ENCODE results near the gene NTN3.

The NTN3 gene

DNA sequence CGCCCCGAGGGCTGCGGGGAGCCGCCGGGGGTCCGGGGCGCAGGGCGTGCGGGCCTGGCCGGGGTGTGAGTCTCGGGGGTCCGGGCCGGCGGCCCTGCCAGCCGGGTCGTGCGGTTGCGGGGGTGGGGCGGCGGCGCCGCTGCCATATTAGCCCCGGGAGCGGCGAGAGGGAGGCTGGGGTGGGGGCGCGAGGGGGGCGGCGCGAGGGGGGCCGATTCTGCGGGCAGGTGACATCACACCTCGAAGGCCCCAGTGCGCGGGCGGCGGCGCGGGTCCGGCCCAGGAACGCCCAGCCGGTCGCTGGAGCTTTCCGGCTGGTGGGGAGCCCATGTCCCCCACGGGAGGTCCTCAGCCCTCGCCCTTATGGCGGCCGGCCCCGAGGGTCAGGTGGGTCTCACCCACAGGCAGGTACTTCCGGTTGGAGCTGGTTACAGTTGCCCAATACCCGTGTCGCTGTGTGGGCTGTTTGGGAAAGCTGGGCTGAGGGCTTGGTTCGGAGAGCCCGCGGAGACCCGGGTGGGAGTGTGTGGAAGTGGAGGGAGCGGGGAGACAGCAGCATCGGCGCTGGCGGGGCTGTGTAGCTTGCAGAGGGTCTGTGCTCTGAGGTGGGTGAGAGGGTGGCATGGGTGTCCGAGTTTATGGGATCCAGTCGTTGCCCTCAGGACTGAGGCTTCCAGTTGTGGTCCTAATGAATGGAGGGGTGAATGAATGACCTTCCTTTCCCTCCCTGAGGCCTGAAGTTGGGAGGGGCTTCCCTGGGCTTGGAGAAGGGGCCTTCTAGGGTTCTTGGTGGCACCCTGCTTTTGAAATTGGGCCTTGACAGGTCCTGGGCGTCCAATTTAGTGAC is 43.5 kb downstream of the NTN3 start:
- peak; percentile 30 for DNase-seq (ENCODE audit: low spot score)

DNA sequence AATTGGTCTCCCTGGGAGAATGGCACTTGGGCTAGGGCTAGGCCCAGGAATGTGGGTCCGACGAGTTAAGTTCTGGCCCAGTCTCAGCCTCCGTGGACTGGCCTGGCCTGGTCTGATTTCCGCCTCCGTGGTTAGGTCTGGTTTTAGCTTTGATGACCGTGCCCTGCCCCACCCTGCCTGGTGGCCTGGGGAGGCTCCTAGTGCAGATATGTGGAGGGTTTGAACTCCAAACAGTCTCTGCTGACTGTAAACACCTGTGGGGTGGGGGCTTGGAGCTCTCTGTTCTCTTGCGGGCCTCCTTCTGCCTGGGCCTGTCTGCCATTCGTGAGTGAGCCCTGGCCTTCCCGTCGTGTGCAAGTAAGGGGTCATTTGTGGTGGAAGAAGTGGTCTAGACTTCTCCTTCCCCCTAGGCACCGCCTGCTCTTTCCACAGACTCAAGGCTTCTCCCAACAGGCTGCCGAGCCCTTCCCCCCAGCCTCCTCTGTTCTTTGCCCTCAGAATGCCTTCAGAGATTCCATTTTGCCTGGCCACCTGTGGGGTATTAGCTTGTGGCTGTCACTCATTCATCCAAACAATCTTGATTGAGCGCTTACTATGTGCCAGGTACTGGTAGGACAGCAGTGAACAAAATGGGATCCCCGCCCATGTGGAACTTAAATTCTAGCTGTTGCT is 44.2 kb downstream of the NTN3 start:
- no peak for DNase-seq (ENCODE audit: low spot score)

DNA sequence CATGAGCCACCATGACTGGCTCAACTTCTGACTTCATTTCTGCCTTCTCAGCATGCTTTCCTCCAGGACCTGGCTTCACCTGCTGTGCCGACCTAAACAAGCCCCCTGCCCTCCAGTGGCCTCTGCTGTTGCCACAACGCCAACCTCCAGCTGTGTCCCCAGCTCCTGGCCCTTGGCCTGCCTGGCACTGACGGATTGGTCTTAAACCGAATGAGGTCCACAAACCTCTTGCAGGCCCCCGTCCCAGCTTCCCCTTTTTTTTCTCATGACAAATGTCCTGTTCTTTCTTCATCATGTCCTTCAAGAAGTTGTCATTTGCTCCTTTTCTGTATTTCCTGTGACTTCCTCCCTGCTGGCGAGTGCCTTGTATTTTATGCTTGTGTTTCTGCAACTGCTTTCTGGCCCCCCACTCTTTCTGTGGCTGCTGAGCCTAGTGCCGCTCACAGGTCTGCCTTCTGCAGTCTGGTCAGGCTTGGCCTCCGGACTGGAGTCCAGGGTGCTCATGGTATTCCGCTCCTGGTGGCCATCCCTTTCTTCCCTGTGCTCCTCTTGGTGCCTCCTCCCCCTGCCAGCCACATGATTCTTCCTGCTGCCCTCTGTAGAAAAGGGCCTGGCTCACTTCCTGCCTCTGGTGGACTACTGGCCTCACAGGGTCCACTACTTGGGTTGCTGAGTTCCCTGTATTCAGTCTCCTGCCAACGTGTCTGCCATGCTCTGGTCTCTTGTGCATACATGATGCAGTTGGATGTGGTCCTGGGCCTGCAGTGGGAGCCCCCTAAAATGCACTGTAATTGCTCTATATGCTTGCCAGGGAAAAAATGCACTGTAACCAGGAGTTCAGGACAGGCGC is 45.5 kb downstream of the NTN3 start:
- no peak for DNase-seq (ENCODE audit: low spot score)

DNA sequence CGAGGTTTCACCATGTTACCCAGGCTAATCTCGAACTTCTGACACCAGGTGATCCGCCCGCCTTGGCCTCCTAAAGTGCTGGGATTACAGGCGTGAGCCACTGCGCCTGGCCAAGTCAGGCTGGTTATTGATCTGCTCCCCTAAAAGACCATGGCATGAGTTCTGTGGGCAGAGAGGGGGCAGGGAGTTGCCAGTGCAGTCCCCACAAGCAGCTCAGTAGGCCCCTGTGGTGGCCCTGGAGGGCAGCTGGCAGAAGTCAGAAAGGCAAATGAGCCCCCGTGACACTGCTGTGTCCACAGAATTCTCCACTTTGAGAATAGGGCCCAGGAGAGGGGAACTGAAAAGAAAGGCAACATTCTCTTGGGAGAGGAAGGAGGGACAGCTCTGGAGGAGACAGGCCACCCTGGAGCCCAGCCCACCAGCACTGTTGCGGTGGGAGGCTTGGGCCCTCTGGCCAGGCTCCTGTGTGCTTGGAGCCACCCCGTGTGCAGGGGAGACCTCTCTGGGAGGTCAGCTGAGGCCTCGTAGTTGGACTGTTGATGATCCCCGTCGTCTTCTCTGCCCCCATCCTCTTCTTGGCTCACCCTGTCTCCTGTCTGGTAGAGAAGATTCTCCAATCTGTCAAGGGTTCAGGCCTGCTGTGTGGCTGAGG is 47.0 kb downstream of the NTN3 start:
- no peak for DNase-seq (ENCODE audit: low spot score)

DNA sequence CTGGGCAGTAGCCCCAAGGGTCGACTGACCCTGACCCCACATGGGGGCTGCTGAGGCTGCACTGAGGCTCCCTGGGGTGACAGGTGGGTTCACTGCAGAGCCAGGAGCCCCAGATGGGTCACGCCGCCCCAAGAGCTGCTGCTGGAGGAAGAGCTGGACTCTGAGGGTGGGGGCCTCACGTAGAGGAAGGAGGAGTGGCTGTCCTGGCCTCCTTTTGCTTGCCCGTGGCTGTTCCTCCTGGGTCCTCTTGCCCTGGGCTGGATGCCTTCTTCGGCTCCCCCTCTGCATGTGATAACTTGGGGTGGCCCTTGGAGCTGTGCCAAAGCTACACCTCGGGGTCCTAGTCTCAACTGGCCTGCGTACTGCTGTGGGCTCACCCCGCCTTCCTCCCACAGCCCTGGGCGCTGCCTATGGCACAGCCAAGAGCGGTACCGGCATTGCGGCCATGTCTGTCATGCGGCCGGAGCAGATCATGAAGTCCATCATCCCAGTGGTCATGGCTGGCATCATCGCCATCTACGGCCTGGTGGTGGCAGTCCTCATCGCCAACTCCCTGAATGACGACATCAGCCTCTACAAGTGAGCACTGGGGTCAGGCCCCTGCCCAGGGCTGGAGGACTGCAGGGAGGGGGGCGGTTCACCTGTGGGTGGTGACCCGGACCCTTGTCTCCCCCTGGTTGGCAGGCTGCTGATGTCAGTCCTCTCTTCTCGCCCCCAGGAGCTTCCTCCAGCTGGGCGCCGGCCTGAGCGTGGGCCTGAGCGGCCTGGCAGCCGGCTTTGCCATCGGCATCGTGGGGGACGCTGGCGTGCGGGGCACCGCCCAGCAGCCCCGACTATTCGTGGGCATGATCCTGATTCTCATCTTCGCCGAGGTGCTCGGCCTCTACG is 48.0 kb downstream of the NTN3 start:
- DNase-seq (ENCODE audit: low spot score) = no peak

DNA sequence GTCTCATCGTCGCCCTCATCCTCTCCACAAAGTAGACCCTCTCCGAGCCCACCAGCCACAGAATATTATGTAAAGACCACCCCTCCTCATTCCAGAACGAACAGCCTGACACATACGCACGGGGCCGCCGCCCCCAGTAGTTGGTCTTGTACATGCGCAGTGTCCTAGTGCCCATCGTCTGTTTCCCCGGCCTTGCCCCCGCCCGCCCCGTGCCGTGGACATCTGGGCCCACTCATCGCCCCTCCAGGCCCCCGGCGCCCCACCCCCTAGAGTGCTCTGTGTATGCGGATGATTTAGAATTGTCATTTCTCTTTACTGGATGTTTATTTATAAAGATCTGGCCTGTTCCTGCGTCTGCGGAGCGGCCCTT is 48.6 kb downstream of the NTN3 start:
- DNase-seq (ENCODE audit: low spot score) = no peak

DNA sequence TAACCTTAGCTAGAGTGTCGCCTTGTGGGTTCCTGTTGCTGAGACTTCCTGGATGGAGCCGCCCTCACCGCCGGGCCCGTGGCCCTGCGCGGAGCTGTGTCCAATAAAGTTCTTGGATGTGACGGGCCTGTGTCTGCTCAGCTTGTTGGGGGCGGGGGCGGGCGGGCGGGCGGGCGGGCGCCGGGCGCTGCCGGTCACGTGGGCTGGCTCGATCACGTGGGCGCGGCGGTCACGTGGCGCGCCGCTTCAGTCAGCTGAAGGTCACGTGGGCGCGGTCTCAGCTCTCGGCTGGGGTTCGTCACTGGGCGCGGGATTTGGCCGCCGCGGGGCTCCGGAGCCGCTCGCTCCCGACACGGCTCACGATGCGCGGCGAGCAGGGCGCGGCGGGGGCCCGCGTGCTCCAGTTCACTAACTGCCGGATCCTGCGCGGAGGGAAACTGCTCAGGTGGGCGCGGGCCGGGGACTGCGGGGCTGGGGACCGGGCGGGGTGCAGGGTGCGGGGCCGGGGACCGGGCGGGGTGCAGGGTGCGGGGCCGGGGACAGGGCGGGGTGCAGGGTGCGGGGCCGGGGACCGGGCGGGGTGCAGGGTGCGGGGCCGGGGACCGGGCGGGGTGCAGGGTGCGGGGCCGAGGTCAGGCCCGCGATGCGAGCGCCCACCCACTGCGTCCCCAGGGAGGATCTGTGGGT is 49.1 kb downstream of the NTN3 start, which contains the start of gene AMDHD2:
TSS of gene AMDHD2 (plus strand) at position 275 of the 687 bp plus-strand sequence. CDS start at position 363, 88 bp downstream.
- DNase-seq (ENCODE audit: low spot score) = peak; percentile 98

DNA sequence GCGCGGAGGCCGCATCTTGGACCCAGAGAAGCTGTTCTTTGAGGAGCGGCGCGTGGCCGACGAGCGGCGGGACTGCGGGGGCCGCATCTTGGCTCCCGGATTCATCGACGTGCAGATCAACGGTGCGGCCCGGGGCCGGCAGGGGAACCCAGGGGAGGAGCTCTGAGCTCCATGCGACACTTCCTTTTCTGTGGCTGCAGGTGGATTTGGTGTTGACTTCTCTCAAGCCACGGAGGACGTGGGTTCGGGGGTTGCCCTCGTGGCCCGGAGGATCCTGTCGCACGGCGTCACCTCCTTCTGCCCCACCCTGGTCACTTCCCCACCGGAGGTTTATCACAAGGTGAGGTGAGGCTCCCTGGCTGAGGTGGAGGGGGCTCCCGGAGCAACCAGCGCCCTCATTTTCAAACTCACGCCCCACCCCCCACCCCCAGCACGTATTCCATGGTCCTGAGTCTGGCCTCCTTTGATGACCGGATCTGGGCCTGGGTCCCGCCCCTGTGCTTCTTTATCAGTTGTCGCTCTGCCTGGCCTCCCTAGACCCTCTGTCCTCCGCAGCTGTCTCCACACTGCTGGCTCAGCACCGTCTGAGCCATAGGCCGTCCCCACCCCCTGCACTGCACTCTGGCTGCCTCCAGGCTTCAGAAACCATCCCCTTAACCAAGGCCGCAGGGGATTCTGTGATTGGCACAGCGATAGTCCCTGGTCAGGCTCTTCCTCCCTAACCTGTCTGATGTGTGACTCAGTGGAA is 49.9 kb downstream of the NTN3 start:
- DNase-seq (ENCODE audit: low spot score) = peak; percentile 63
